Astrocyte (in vitro differentiated cells and primary cell): ENCODE results near the gene NUP54. TPM values are rescaled to one million over a fixed set of nuclear protein-coding genes. Genes with fewer than 3 reads are reported as not detected.

Experiments
- DNase-seq: peaks from one replicate; pipeline ENCODE4 v3.0.0-alpha.2; 2010; ENCODE audit warnings: low read depth
- FAIRE-seq: peaks from 2 replicates; lab custom pipeline; 2011; peaks lifted over from hg19 to GRCh38; lab: Jason Lieb, UNC
- H2AFZ ChIP-seq: 2 replicates; pipeline ENCODE4 v1.6.0; 2012; ENCODE audit warnings: low read depth, low read length, inconsistent platforms
- H3K27ac ChIP-seq: 2 replicates; pipeline ENCODE4 v1.5.1; 2011; ENCODE audit warnings: low read depth, low read length, inconsistent platforms
- H3K27me3 ChIP-seq: 2 replicates; pipeline ENCODE4 v1.6.0; 2011; ENCODE audit warnings: low read length, inconsistent platforms; ENCODE audit not compliant: insufficient read depth
- H3K36me3 ChIP-seq: 2 replicates; pipeline ENCODE4 v1.5.1; 2011; ENCODE audit warnings: low read length, inconsistent platforms; ENCODE audit not compliant: insufficient read depth
- H3K4me1 ChIP-seq: 2 replicates; pipeline ENCODE4 v1.5.1; 2011; ENCODE audit warnings: low read length, inconsistent platforms; ENCODE audit not compliant: insufficient read depth
- H3K4me2 ChIP-seq: 2 replicates; pipeline ENCODE4 v1.6.0; 2012; ENCODE audit warnings: low read length, inconsistent platforms
- H3K4me3 ChIP-seq: 2 replicates; pipeline ENCODE4 v1.5.1; 2011; ENCODE audit warnings: low read depth, mild to moderate bottlenecking, low read length, inconsistent platforms; ENCODE audit not compliant: insufficient read depth
- H3K79me2 ChIP-seq: 2 replicates; pipeline ENCODE4 v1.6.0; 2012; ENCODE audit warnings: mild to moderate bottlenecking, low read length, inconsistent platforms; ENCODE audit not compliant: insufficient read depth
- H3K9ac ChIP-seq: 2 replicates; pipeline ENCODE4 v1.6.0; 2012; ENCODE audit warnings: mild to moderate bottlenecking, low read length, inconsistent platforms
- H3K9me3 ChIP-seq: 2 replicates; pipeline ENCODE4 v1.5.1; 2012; ENCODE audit warnings: low read depth, mild to moderate bottlenecking, low read length, inconsistent platforms; ENCODE audit not compliant: insufficient read depth
- H4K20me1 ChIP-seq: 2 replicates; pipeline ENCODE4 v1.6.0; 2012; ENCODE audit warnings: low read length, inconsistent platforms; ENCODE audit not compliant: insufficient read depth
- H3K27ac Mint-ChIP-seq: one replicate; pipeline ENCODE4 v1.8.0; 2021; ENCODE audit warnings: mild to moderate bottlenecking, mixed read lengths; ENCODE audit not compliant: unreplicated experiment
- H3K27me3 Mint-ChIP-seq: one replicate; pipeline ENCODE4 v1.8.0; 2021; ENCODE audit warnings: low read depth, mixed read lengths; ENCODE audit not compliant: unreplicated experiment
- H3K36me3 Mint-ChIP-seq: one replicate; pipeline ENCODE4 v1.8.0; 2021; ENCODE audit warnings: low read depth, mixed read lengths; ENCODE audit not compliant: unreplicated experiment
- H3K4me1 Mint-ChIP-seq: one replicate; pipeline ENCODE4 v1.8.0; 2021; ENCODE audit warnings: low read depth, mixed read lengths; ENCODE audit not compliant: unreplicated experiment
- H3K4me3 Mint-ChIP-seq: one replicate; pipeline ENCODE4 v1.8.0; 2021; ENCODE audit warnings: mild to moderate bottlenecking, moderate library complexity, mixed read lengths; ENCODE audit not compliant: unreplicated experiment
- H3K9me3 Mint-ChIP-seq: one replicate; pipeline ENCODE4 v1.8.0; 2021; ENCODE audit warnings: mild to moderate bottlenecking, mixed read lengths; ENCODE audit not compliant: unreplicated experiment
- CTCF ChIP-seq: IDR thresholded peaks from 2 replicates; pipeline ENCODE4 v1.5.1; 2011; ENCODE audit warnings: low read depth, mild to moderate bottlenecking, inconsistent platforms, low read length, moderate library complexity; ENCODE audit not compliant: insufficient read depth
- EZH2 ChIP-seq: IDR thresholded peaks from 2 replicates; pipeline ENCODE4 v1.6.1; 2012; ENCODE audit warnings: mild to moderate bottlenecking, low read length, inconsistent platforms; ENCODE audit not compliant: insufficient read depth
- total RNA-seq: library from RNA; stranded (reverse); gene quantifications from 2 replicates; pipeline ENCODE4 v1.2.1, GENCODE V29; 2021

Gene NUP54
- total RNA-seq, 1 donor from 2014 or later: 34.2 TPM

DNA sequence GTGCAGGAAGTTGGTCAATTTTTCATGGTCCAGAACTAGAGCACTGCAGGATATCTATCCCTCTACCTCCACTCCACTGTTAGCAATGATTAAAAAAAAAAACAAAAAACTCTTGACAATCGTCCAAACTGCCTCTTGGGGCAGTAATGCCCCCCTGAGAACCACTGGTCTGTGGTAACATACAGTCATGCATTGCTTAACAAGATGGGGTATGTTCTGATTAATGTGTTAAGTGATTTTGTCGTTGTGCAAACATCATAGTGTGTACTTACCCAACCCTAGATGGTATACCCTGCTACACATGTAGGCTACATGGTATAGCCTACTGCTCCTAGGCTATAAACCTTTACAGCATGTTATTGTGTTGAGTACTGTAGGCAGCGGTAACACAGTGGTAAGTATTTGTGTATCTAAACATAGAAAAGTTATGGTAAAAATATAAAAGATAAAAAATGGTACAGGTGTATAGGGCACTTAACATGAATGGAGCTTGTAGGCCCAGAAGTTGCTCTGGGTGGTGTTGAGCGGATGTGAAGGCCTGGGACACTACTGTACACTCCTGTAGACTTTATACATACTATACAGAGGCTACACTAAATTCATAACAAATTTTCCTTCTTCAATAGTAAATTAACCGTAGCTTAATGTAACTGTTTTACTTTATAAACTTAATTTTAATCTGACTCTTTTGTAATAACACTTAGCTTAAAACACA is 39.6 kb downstream of the NUP54 start:
- FAIRE-seq: no peak
- H3K4me3 ChIP-seq: no peak overlapping the region
- H3K79me2 ChIP-seq: no peaks in the 10 kb centered on the region

DNA sequence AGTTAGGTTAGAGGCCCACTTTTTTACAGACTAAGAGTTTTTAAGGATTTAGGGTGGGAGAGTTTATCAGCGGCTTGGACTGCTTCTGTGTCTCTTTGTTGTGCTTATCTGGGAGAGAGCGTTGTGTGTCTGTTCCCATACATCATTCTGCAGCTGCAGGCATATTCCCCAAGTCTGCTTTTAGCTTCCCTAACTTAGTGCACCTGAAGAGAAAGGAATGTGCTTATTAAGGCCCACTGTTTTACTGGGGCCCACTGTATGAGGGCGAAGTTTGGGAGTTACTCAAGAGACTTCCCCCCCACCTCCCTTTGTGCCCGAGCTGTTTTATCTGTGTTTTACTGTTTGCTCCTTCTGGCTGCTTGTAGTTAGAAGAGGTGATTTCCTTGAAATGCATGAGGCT is 41.8 kb downstream of the NUP54 start:
- no peaks in the 10 kb centered on the region for H3K36me3 ChIP-seq
- H4K20me1 ChIP-seq: no peaks in the 10 kb centered on the region
- H3K27me3 Mint-ChIP-seq: peaks cover 13% of the 10 kb centered on the region
- FAIRE-seq: no peak
- H3K9ac ChIP-seq: no peak overlapping the region
- no peaks in the 10 kb centered on the region for H3K4me1 Mint-ChIP-seq
- no peaks in the 10 kb centered on the region for H3K27me3 ChIP-seq
- H3K9me3 ChIP-seq: no peaks in the 10 kb centered on the region
- no peak overlapping the region for H3K4me3 ChIP-seq
- DNase-seq: no peak
- no peaks in the 10 kb centered on the region for H3K4me1 ChIP-seq
- no peak overlapping the region for H2AFZ ChIP-seq
- no peak overlapping the region for H3K27ac Mint-ChIP-seq
- H3K36me3 Mint-ChIP-seq: no peaks in the 10 kb centered on the region
- H3K4me3 Mint-ChIP-seq: no peak overlapping the region
- no peaks in the 10 kb centered on the region for H3K79me2 ChIP-seq
- H3K27ac ChIP-seq: no peak overlapping the region
- no peak overlapping the region for H3K4me2 ChIP-seq
- no peaks in the 10 kb centered on the region for H3K9me3 Mint-ChIP-seq
- TF ChIP-seq EZH2 (no peak), CTCF (no peak)

More for the DNA sequence above, 39.6 kb downstream of the NUP54 start:
- Histone ChIP-seq H3K27ac (no peak overlapping the region), H3K27me3 (no peaks in the 10 kb centered on the region), H2AFZ (no peak overlapping the region), H3K4me2 (no peak overlapping the region), H3K9me3 (no peaks in the 10 kb centered on the region), H3K4me1 (no peaks in the 10 kb centered on the region), H3K9ac (no peak overlapping the region), H4K20me1 (no peaks in the 10 kb centered on the region), H3K36me3 (peaks cover 6% of the 10 kb centered on the region)
- H3K27ac Mint-ChIP-seq: no peak overlapping the region
- peaks cover 8% of the 10 kb centered on the region for H3K36me3 Mint-ChIP-seq
- TF ChIP-seq CTCF: no peak
- TF ChIP-seq EZH2: no peak
- H3K9me3 Mint-ChIP-seq: no peaks in the 10 kb centered on the region
- peak; percentile 6 for DNase-seq
- no peaks in the 10 kb centered on the region for H3K4me1 Mint-ChIP-seq
- no peak overlapping the region for H3K4me3 Mint-ChIP-seq
- peaks cover 9% of the 10 kb centered on the region for H3K27me3 Mint-ChIP-seq

DNA sequence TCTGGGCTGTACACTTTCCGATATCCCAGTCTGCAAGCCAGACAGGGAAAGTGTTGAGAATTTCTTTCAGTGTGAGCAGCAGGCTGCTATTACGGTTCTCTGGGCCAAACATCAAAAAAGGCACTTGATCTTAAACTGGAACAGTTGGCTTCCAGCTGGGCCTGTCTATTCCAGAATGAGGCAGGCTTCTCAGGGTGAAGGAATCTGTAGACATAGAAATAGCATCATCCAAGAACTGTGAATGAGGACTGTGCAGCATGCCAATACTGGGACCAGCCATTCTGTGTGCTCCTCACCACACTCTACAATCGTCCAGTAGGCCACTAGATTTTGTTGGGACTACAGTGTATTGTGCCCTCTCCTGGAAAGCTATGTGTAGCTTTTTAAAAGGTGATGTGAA is 42.5 kb downstream of the NUP54 start:
- Histone ChIP-seq H3K9me3 (no peaks in the 10 kb centered on the region), H3K9ac (no peak overlapping the region), H3K79me2 (no peaks in the 10 kb centered on the region), H4K20me1 (no peaks in the 10 kb centered on the region), H3K27me3 (no peaks in the 10 kb centered on the region), H3K27ac (no peak overlapping the region), H3K4me3 (no peak overlapping the region), H3K36me3 (no peaks in the 10 kb centered on the region), H3K4me1 (no peaks in the 10 kb centered on the region), H2AFZ (peak overlapping the region; percentile 8), H3K4me2 (no peak overlapping the region)
- Mint-ChIP-seq H3K27ac (no peak overlapping the region), H3K4me3 (no peak overlapping the region), H3K4me1 (no peaks in the 10 kb centered on the region), H3K27me3 (peaks cover 13% of the 10 kb centered on the region), H3K9me3 (no peaks in the 10 kb centered on the region), H3K36me3 (no peaks in the 10 kb centered on the region)
- no peak for DNase-seq
- no peak for FAIRE-seq
- TF ChIP-seq EZH2: no peak
- no peak for TF ChIP-seq CTCF
